ENCODE results near the gene GALNT10.

GALNT10 gene

DNA sequence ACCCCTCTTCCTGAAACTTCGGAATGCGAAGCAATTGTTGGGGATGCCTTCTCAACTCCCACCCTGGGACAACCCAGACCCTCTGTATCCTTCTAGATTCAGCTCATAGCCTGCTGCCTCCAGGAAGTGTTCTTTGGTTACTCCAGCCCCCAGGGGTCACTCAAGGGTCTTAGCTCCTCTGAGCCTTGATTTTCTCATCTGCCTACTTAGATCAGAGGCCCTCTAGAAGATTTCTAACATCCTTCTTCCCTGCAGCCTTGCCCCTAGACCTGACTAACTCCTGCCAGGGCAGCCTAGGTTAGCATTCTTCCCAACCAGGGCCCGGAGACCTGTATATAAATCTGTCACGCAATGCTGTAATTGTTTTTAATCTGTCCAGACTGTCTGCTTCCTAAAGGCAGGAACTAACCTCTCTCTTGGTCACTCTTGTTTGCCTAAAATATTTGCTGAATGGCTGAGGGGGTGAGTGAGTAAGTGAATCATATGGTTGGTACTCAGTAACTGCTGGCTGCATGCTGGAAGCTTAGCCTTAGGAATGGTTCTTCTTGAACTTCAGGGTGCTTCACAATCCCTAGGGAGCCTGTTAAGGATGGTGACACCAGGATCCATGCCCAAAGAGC, 8.2 kb downstream of the GALNT10 start:
- no peak for TF ChIP-seq EZH2 (IDR thresholded peaks at IDR 0.05)
- DNase-seq (ENCODE audit: low read depth, low spot score), result no peak
- Histone ChIP-seq H3K36me3 (ENCODE audit: insufficient read depth, low read length) (no peaks in the 10 kb centered on the region), H3K9ac (ENCODE audit: insufficient read length) (no peak overlapping the region), H3K9me3 (ENCODE audit: low read depth, low read length) (no peaks in the 10 kb centered on the region), H3K27ac (no peak overlapping the region), H3K4me3 (no peak overlapping the region)

DNA sequence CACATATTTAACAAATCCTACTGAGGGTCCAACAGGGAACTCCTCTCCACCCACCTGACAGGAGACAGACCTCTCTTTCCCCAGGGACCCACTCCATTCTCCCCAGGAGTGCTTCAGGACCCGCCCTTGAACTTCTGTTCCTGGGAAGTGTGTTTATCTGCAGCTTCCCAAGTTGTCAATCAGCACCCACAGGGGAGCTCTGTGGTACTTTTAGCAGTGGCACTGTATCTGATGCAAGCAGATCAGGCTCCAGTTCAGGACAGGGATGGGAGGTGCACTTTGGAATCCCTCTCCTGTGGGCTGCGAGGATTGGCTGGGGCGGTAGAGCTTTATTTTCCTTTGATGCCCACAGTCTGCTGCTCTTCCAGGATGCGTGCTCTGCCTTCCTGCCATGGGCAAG, 8.7 kb downstream of the GALNT10 start:
- Histone ChIP-seq H3K4me3 (no peak overlapping the region), H3K36me3 (ENCODE audit: insufficient read depth, low read length) (no peaks in the 10 kb centered on the region), H3K27ac (no peak overlapping the region), H3K9me3 (ENCODE audit: low read depth, low read length) (no peaks in the 10 kb centered on the region), H3K9ac (ENCODE audit: insufficient read length) (no peak overlapping the region)
- TF ChIP-seq EZH2 (IDR thresholded peaks at IDR 0.05), result no peak
- TF ChIP-seq POLR2AphosphoS5 (IDR thresholded peaks at IDR 0.05; ENCODE audit: borderline replicate concordance, low read depth, low read length), result no peak
- no peak for TF ChIP-seq FOXP2 (optimal IDR thresholded peaks at IDR 0.05; ENCODE audit: control extremely low read depth, extremely low read length, insufficient read depth)
- DNase-seq (ENCODE audit: low read depth, low spot score), result no peak

DNA sequence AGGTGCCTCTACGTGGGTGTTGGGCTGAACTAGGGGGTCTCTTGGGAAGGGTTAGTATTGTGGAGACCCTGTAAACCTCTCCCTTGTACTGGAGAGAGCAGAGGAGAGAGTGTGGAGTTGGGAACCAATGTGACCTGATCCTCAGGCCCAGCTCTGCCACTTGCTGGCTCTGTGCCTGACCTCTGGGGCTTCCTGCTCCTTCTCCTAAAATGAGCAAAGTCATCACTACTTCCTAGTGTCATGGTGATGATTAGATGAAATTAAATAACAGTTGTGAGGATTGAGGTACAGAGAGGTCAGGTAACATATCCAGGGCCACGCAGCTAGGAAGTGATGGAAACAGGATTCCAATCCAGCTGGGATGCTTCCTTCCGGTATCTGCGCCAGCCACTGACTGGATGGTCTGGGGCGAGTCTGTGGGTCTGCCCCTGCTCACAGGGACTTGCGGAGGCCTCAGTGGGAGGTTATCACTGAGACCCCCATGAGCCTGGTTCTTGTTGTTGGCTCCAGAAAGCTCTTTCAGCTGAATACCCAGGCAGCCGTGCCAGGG, 9.2 kb downstream of the GALNT10 start:
- no peak overlapping the region for H3K4me3 ChIP-seq
- no peak overlapping the region for H3K27ac ChIP-seq
- no peak overlapping the region for H3K9ac ChIP-seq (ENCODE audit: insufficient read length)
- no peaks in the 10 kb centered on the region for H3K9me3 ChIP-seq (ENCODE audit: low read depth, low read length)
- H3K36me3 ChIP-seq (ENCODE audit: insufficient read depth, low read length), result no peaks in the 10 kb centered on the region
- no peak for DNase-seq (ENCODE audit: low read depth, low spot score)
- TF ChIP-seq POLR2AphosphoS5 (IDR thresholded peaks at IDR 0.05; ENCODE audit: borderline replicate concordance, low read depth, low read length) (no peak), EZH2 (IDR thresholded peaks at IDR 0.05) (no peak), FOXP2 (optimal IDR thresholded peaks at IDR 0.05; ENCODE audit: control extremely low read depth, extremely low read length, insufficient read depth) (no peak)

DNA sequence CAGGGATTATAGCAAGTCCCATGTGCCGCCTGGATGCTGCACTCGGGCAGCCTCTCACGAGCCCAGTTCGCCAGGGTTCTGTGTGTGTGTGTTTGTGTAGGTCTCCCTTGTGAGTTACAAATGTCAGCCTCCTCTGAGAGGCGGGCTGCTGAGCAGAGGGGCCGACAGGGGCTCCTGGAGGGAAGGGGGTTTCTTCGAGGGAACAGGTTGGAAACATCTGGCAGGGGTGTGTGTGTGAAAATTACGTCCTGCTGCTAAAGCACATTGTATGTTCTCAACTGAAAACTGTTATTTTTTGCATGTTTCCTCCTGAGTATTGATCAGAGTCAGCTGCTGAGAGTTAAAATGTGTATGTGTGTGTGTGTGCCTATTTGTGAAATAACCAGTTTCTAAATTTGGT, 9.7 kb downstream of the GALNT10 start:
- Histone ChIP-seq H3K9ac (ENCODE audit: insufficient read length) (no peak overlapping the region), H3K4me3 (no peak overlapping the region), H3K9me3 (ENCODE audit: low read depth, low read length) (no peaks in the 10 kb centered on the region), H3K36me3 (ENCODE audit: insufficient read depth, low read length) (no peaks in the 10 kb centered on the region), H3K27ac (no peak overlapping the region)
- TF ChIP-seq POLR2AphosphoS5 (IDR thresholded peaks at IDR 0.05; ENCODE audit: borderline replicate concordance, low read depth, low read length) (no peak), EZH2 (IDR thresholded peaks at IDR 0.05) (no peak), FOXP2 (optimal IDR thresholded peaks at IDR 0.05; ENCODE audit: control extremely low read depth, extremely low read length, insufficient read depth) (no peak)
- DNase-seq (ENCODE audit: low read depth, low spot score), result no peak

DNA sequence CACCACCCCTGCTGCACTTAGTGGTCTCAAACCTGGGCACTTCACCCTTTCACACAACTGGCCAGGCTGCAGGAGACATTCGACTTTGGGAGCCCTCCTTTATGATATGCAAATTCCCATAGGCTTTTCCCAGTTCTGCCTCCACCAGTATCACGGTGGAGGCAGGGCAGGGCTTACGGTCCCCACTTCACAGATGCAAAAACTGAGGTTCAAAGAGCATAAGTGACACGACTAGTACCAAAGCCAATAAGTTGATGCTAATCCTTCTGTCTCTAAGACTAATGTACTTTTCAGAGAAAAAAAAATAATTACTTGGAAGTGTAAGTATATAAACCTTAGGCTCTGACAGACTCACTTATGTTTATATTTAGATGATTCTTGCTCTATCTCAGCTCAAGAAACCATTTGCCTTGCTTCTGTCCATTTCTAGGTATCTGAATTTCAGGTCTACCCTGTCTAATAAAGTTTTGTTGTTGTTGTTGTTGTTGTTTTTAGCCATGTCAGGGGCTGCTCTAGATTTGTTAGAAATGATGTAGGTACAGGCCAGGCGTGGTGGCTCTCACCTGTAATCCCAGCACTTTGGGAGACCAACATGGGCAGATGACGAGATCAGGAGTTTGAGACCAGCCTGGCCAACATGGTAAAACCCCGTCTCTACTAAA, 10.7 kb downstream of the GALNT10 start:
- Histone ChIP-seq H3K36me3 (ENCODE audit: insufficient read depth, low read length) (no peaks in the 10 kb centered on the region), H3K4me3 (no peak overlapping the region), H3K9me3 (ENCODE audit: low read depth, low read length) (no peaks in the 10 kb centered on the region), H3K27ac (no peak overlapping the region), H3K9ac (ENCODE audit: insufficient read length) (no peak overlapping the region)
- no peak for TF ChIP-seq FOXP2 (optimal IDR thresholded peaks at IDR 0.05; ENCODE audit: control extremely low read depth, extremely low read length, insufficient read depth)
- TF ChIP-seq EZH2 (IDR thresholded peaks at IDR 0.05), result no peak
- TF ChIP-seq POLR2AphosphoS5 (IDR thresholded peaks at IDR 0.05; ENCODE audit: borderline replicate concordance, low read depth, low read length), result no peak
- DNase-seq (ENCODE audit: low read depth, low spot score), result no peak

DNA sequence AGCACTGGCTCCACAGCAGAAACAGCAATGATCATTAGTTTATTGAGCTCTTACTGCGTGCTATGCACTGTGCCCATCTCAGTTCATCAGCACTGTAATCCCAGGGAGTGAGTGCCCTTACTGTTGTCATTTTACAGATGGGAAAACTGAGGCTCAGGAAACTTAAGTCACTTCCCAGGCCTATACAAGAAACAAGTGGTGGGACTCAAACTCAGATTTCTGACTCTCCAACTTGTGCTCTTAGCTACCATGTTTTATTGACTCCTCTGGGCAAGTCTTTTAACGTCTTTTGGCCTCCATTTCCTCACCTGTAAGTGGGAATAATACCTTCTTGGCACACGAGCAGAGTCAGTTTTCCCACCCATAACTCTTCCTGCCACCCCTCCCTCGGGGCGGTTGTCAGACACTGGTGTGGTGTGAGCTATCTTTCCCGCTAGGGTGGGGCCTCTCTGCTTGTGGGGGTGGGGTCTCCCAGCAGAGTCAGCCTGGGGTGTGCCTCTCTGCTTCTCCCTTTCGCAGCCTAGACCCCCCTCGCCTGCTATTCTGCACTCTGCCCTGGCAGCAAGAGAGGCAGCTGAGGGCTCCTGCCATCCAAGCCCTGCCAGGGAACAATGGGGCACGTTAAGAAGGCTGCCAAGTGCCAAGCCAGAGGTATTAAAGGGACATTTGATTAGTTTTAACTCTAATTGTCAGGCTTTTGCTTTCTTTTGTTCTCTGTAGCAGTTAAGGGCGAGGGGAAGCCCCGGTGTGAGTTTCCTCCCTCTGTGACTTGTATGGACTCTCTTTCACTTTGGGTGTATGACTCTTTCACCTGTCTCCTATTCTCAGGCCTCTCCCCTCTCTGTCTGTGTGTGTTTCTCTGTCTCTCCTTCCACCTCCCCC, 12.1 kb downstream of the GALNT10 start:
- Histone ChIP-seq H3K27ac (no peak overlapping the region), H3K9ac (ENCODE audit: insufficient read length) (no peak overlapping the region), H3K36me3 (ENCODE audit: insufficient read depth, low read length) (no peaks in the 10 kb centered on the region), H3K4me3 (no peak overlapping the region), H3K9me3 (ENCODE audit: low read depth, low read length) (no peaks in the 10 kb centered on the region)
- TF ChIP-seq FOXP2 (optimal IDR thresholded peaks at IDR 0.05; ENCODE audit: control extremely low read depth, extremely low read length, insufficient read depth) (no peak), EZH2 (IDR thresholded peaks at IDR 0.05) (no peak), POLR2AphosphoS5 (IDR thresholded peaks at IDR 0.05; ENCODE audit: borderline replicate concordance, low read depth, low read length) (no peak)
- DNase-seq (ENCODE audit: low read depth, low spot score), result no peak

DNA sequence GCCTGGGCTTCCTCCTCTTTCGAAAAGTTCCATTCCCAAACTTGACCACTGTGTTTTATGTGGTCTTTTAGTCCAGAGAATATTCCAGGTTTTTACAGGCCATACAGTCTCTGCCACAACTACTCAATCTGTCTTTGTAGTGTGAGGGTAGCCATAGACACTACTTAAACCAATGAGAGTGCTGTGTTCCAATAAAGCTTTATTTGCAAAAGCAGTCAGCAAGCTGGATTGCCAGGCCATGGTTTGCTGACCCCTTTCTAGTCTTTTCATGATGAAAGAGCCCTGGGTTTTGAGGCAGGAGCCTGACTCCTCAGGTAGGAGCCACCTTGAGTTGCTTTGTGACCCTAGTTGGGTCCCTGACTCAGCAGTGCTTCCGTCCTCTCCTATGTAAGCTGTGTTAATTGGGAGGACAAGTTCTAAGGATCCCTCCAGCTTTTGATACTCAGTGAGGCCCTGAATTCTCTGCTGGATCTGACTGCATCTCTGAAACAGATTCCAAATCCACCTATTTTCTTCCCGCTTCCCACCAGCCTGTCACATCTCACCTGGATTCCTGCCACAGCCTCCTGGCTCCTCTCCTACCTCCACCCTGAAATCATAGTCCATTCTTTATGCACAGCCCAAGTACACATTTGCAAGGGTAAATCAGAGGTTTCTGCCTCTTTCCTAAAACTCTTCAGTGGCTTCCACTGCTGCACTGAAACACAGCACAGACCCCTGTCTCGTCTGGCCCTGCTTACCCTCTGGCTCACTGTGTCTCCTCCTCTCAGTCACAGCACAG, 13.5 kb downstream of the GALNT10 start:
- TF ChIP-seq EZH2 (IDR thresholded peaks at IDR 0.05), result no peak
- no peak for TF ChIP-seq POLR2AphosphoS5 (IDR thresholded peaks at IDR 0.05; ENCODE audit: borderline replicate concordance, low read depth, low read length)
- no peak for TF ChIP-seq FOXP2 (optimal IDR thresholded peaks at IDR 0.05; ENCODE audit: control extremely low read depth, extremely low read length, insufficient read depth)
- no peak for DNase-seq (ENCODE audit: low read depth, low spot score)
- no peaks in the 10 kb centered on the region for H3K9me3 ChIP-seq (ENCODE audit: low read depth, low read length)
- H3K36me3 ChIP-seq (ENCODE audit: insufficient read depth, low read length), result no peaks in the 10 kb centered on the region
- H3K4me3 ChIP-seq, result no peak overlapping the region
- H3K27ac ChIP-seq, result no peak overlapping the region
- no peak overlapping the region for H3K9ac ChIP-seq (ENCODE audit: insufficient read length)

Measured in SK-N-MC (cell line).